Lower leg skin (tissue), 4 donors: ENCODE results near the gene BCL2L11. TPM values are rescaled to one million over a fixed set of nuclear protein-coding genes. Genes with fewer than 3 reads are reported as not detected.
"Not testable (repeated sequence)": the region's sequence is repeated elsewhere in the genome, so short reads cannot be mapped to it uniquely, and the experiment has no call there.

Experiments used
- DNase-seq, 2 donors: peaks; one replicate each; pipeline ENCODE4 v3.0.0-alpha.2; 2019; ENCODE audit warnings: low spot score in 2 of 2
- H3K4me3 ChIP-seq: fragments of 200-600 bp; sonication (generic); 2 replicates; pipeline ENCODE4 v1.5.1; 2017; ENCODE audit warnings: mild to moderate bottlenecking, low read depth; ENCODE audit not compliant: poor library complexity, severe bottlenecking
- CTCF ChIP-seq, 3 donors: fragments of 450-650 bp; IDR thresholded peaks; one replicate each; pipeline ENCODE4 v1.5.1; 2016; ENCODE audit warnings: antibody characterized with exemption in 3 of 3, mild to moderate bottlenecking in 3 of 3, moderate library complexity in 2 of 3
- POLR2A ChIP-seq, 2 donors: fragments of 450-650 bp; IDR thresholded peaks; one replicate each; pipeline ENCODE4 v1.6.1; 2016 to 2017; ENCODE audit warnings: antibody characterized with exemption in 2 of 2, mild to moderate bottlenecking in 1 of 2, moderate library complexity in 1 of 2
- WGBS, 2 donors: methylation state at CpG; one replicate each; pipeline ENCODE4 v1.1.5; 2018; 5-methylcytosine and 5-hydroxymethylcytosine counted together
- intact Hi-C: fragments of 100-400 bp; cut with DNase I; formaldehyde crosslinking; loops from one replicate; pipeline ENCODE4 v1.15.0; 2023; ENCODE audit warnings: low total_unique reads
- total RNA-seq, 4 donors: library from RNA; depleted of rRNA; stranded (reverse); fragments of >200 nt; gene quantifications; one replicate each; pipeline ENCODE4 v1.1.0, GENCODE V29; 2016

Gene BCL2L11
- 10 to 100 TPM in 3 of 4 donors, 1 to 10 TPM in 1; 5.4 to 17.2 (median 13.2) TPM for total RNA-seq

- intact Hi-C loops: no loop called here
- peak; percentile 87 to 98 for DNase-seq
- peak in 1 of 3 donors; percentile 23 for TF ChIP-seq CTCF (IDR thresholded peaks at IDR 0.05)
- TF ChIP-seq POLR2A (IDR thresholded peaks at IDR 0.05): peak in 1 of 2 donors; percentile 62
- WGBS, 2 donors: 0 to 2% methylated on average over 21 to 38 of the region's 98 CpGs
- peak within 1 kb of the TSS; percentile 60 for H3K4me3 ChIP-seq
Measured at GRCh38 chr2:111120253-111121027, at the start of gene BCL2L11. TSS of gene BCL2L11 (plus strand) at chr2:111120914. CDS start at chr2:111123746, 2,832 bp downstream.

- WGBS, 2 donors: 40 to 52% methylated on average over 5 of the region's 5 CpGs
- H3K4me3 ChIP-seq: no peak overlapping the region
- intact Hi-C loops: no loop called here
- DNase-seq: peak in 1 of 2 donors; percentile 32
- TF ChIP-seq CTCF (IDR thresholded peaks at IDR 0.05) (no peak), POLR2A (IDR thresholded peaks at IDR 0.05) (no peak)
Measured at GRCh38 chr2:111071600-111072171, 49.0 kb upstream of the BCL2L11 start.

- 10 to 16% methylated on average over 2 of the region's 2 CpGs for WGBS, 2 donors
- intact Hi-C loops: no loop called here
- no peak for TF ChIP-seq POLR2A (IDR thresholded peaks at IDR 0.05)
- no peak for TF ChIP-seq CTCF (IDR thresholded peaks at IDR 0.05)
Measured at GRCh38 chr2:111072220-111072871, 48.4 kb upstream of the BCL2L11 start.

GRCh38 chr2:111082659-111083058 lies 38.1 kb upstream of the BCL2L11 start:
- DNase-seq, H3K4me3 ChIP-seq, intact Hi-C loops: not testable (repeated sequence)
- WGBS, 2 donors: 0 to 3% methylated on average over 1 of the region's 1 CpG

More at GRCh38 chr2:111072220-111072871, 48.4 kb upstream of the BCL2L11 start:
- DNase-seq: no peak
- H3K4me3 ChIP-seq: no peak overlapping the region

GRCh38 chr2:111091811-111092211 lies 28.9 kb upstream of the BCL2L11 start:
- no peak overlapping the region for H3K4me3 ChIP-seq
- WGBS, 2 donors: 91 to 99% methylated on average over 3 of the region's 3 CpGs

More at GRCh38 chr2:111091811-111092211, 28.9 kb upstream of the BCL2L11 start:
- intact Hi-C loops: no loop called here
- no peak for DNase-seq
- TF ChIP-seq POLR2A (IDR thresholded peaks at IDR 0.05) (no peak), CTCF (IDR thresholded peaks at IDR 0.05) (no peak)
